ENCODE measurements around the gene SLC13A1.

GRCh38 chr7:123191132-123191531 is 8.6 kb downstream of the SLC13A1 start:
- TF ChIP-seq CTCF (IDR thresholded peaks at IDR 0.05) = no peak
- TF ChIP-seq EZH2 (IDR thresholded peaks at IDR 0.05) = no peak
- no peak for TF ChIP-seq EZH2phosphoT487 (IDR thresholded peaks at IDR 0.05)

All from neural progenitor cell (in vitro differentiated cells).